Loucy (cell line): ENCODE results near the gene PTPRN2.

Source experiments
- EZH2phosphoT487 ChIP-seq: fragments of 200-600 bp; IDR thresholded peaks from 2 replicates; pipeline ENCODE4 v1.6.1; 2018; ENCODE audit warnings: antibody characterized with exemption, mild to moderate bottlenecking, moderate library complexity, borderline replicate concordance
- TF ChIP-seq, protein P1 (sequence below): fragments of 200-600 bp; sonication (generic); conservative IDR thresholded peaks from 2 replicates; pipeline ENCODE4 v1.5.1; 2014; ENCODE audit warnings: mild to moderate bottlenecking, antibody characterized with exemption, low read length

DNA sequence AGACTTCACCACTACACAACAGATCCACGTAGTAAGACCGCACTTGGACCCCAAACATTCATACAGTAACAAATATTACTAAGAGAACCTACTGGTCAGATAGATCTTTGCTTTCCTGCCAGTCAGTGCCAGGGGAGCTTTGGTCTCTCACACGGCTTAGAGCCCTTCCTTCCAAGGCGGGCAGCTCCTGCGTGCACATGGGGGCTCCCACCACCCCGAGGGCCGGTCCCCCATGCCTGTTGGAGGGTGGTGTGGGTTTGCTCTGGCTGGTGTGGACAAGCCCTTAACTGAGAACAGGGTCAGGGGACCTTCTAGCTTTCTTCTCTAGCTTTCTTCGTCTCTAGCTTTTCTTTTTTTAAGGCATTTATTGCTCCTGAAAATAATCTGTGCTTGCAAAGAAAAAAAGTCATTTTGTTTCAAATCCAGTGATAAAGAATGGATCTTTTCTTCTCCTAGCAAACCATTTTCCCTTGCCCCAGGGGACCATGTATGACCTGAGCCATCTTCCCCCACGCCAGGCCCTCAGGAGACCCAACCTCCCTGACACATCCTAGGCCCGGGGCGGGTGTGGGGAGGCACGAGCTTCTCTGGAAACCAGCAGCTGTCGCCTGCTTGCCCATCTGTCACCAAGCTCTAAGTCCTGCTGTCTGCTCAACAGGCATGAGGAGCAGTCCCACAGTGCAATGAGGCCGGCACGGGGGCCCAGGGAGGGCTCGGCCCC, 591.1 kb downstream of the PTPRN2 start:
- TF ChIP-seq, protein P1, sequence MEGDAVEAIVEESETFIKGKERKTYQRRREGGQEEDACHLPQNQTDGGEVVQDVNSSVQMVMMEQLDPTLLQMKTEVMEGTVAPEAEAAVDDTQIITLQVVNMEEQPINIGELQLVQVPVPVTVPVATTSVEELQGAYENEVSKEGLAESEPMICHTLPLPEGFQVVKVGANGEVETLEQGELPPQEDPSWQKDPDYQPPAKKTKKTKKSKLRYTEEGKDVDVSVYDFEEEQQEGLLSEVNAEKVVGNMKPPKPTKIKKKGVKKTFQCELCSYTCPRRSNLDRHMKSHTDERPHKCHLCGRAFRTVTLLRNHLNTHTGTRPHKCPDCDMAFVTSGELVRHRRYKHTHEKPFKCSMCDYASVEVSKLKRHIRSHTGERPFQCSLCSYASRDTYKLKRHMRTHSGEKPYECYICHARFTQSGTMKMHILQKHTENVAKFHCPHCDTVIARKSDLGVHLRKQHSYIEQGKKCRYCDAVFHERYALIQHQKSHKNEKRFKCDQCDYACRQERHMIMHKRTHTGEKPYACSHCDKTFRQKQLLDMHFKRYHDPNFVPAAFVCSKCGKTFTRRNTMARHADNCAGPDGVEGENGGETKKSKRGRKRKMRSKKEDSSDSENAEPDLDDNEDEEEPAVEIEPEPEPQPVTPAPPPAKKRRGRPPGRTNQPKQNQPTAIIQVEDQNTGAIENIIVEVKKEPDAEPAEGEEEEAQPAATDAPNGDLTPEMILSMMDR, result no peak
- no peak for TF ChIP-seq EZH2phosphoT487
